ENCODE data around the gene NDUFB11.

The NDUFB11 gene

DNA sequence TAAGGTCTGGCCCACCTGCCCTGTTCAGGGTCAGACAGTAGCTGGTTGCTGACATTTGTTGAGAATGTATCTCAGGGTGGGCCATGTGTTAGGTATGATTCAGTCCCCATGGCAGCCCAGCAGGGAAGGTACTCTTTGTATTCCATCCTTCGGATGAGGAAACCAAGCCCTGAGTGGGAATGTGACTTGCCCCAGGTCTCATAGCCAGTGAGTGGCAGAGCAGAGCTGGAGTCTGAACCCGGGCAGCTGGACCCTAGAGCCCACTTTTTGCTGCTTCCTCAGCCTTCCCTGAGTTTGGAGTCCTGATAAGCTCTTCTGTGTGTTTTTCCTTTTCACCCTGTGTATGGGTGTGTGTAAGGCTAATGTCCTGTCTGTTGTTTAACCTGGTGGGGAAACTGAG is 27.5 kb upstream of the NDUFB11 start:
- CTCF ChIA-PET, result no interaction called here

DNA sequence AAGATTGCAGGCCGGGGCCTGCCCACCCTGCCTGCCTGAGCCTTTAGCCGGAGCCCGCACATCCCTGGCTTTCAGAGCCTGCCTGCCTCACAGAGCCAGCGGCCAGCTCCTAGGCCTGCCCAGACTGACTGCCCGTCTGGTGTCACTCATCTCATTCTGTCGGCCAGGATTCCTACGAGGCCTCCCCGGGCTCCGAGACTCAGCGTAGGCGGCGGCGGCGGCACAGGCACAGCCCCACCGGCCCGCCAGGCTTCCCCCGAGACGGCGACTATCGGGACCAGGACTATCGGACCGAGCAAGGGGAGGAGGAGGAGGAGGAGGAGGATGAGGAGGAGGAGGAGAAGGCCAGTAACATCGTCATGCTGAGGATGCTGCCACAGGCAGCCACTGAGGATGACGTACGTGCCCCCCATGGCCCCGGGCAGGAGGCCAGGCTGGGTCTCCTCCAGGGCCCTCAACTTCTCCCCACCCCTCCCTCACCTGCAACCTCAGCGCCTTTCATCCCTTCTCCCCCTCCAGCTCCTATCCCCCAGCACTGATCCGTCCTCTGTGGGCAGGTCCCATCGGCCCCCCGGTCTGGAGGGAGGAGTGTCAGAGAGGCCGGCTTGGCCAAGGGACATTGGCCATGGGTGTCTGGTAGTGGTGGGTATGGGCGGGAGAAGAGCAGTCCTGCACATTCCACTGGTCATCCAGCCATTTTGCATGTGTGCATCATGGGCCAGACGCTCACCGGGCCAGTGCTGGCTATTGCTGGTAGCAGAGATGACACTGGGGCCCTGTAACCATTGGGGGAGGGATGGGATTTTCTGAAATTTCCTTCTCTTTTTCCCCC is 26.6 kb upstream of the NDUFB11 start:
- H3K27ac ChIP-seq, result no peak overlapping the region
- TF ChIP-seq, protein P1, sequence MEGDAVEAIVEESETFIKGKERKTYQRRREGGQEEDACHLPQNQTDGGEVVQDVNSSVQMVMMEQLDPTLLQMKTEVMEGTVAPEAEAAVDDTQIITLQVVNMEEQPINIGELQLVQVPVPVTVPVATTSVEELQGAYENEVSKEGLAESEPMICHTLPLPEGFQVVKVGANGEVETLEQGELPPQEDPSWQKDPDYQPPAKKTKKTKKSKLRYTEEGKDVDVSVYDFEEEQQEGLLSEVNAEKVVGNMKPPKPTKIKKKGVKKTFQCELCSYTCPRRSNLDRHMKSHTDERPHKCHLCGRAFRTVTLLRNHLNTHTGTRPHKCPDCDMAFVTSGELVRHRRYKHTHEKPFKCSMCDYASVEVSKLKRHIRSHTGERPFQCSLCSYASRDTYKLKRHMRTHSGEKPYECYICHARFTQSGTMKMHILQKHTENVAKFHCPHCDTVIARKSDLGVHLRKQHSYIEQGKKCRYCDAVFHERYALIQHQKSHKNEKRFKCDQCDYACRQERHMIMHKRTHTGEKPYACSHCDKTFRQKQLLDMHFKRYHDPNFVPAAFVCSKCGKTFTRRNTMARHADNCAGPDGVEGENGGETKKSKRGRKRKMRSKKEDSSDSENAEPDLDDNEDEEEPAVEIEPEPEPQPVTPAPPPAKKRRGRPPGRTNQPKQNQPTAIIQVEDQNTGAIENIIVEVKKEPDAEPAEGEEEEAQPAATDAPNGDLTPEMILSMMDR (conservative IDR thresholded peaks at IDR 0.05; ENCODE audit: low read depth), result no peak
- ChIA-PET CTCF (no interaction called here), POLR2A (ENCODE audit: low non-redundant PET) (no interaction called here)
- no peak for DNase-seq (ENCODE audit: low spot score)

More for the DNA sequence above, 27.5 kb upstream of the NDUFB11 start:
- H3K27ac ChIP-seq, result no peak overlapping the region
- TF ChIP-seq, protein P1 (conservative IDR thresholded peaks at IDR 0.05; ENCODE audit: low read depth), result no peak
- POLR2A ChIA-PET (ENCODE audit: low non-redundant PET), result no interaction called here
- no peak for DNase-seq (ENCODE audit: low spot score)

DNA sequence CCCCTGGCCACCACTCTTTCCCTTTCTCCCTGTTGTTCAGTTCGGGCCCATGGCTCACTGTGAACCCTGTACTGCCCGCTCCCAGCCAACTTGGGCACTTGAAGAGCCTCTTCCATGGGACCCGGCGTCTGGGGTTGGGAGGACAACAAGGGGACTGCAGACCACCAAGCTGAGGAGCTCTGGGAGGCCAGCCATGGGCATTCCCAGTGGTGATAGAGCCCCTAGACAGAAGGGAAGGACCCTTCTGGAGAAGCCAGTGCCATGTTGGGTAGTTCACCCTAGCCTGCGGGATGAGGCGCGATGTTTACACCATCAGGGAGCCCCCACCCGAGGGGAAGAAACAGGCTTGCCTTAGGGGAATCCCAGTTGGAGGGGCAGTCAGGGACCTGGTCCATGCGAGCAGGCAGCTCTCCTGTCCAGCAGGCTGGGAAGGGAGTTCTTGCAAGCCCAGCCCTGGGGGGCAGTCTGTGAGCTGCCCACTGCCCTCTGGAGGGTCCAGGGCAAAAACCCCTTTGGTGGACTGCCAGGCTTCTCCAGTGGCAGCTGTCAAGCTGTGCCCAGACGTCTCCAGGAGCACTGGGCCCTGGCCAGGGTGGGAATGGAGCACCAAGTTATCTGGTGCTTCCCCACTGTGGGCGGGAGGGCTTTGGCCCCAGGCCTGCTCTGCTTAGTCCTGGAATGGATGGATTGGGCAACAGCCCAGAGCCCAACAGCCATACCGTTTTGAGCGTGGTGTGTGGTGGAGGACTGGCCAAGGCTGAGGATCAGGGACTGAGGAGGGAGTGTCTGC is 25.4 kb upstream of the NDUFB11 start:
- no peak for DNase-seq (ENCODE audit: low spot score)
- TF ChIP-seq, protein P1 (conservative IDR thresholded peaks at IDR 0.05; ENCODE audit: low read depth), result no peak
- H3K27ac ChIP-seq, result no peak overlapping the region
- POLR2A ChIA-PET (ENCODE audit: low non-redundant PET), result no interaction called here
- CTCF ChIA-PET, result no interaction called here

DNA sequence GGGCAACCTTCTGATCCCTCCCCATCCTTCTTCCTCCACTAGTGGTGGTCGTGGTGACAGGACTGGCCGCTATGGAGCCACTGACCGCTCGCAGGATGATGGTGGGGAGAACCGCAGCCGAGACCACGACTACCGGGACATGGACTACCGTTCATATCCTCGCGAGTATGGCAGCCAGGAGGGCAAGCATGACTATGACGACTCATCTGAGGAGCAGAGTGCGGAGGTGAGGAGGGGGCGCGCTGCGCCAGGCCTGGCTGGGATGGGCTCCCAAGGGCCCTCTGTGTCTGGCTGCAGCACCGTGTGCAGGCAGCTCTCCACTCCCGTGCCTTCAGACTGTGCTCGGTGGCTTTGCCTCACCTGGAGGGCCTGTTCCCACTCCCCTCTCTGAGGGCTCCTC is 24.8 kb upstream of the NDUFB11 start:
- CTCF ChIA-PET, result no interaction called here
- DNase-seq (ENCODE audit: low spot score), result no peak
- TF ChIP-seq, protein P1 (conservative IDR thresholded peaks at IDR 0.05; ENCODE audit: low read depth), result no peak
- POLR2A ChIA-PET (ENCODE audit: low non-redundant PET), result no interaction called here
- H3K27ac ChIP-seq, result no peak overlapping the region

DNA sequence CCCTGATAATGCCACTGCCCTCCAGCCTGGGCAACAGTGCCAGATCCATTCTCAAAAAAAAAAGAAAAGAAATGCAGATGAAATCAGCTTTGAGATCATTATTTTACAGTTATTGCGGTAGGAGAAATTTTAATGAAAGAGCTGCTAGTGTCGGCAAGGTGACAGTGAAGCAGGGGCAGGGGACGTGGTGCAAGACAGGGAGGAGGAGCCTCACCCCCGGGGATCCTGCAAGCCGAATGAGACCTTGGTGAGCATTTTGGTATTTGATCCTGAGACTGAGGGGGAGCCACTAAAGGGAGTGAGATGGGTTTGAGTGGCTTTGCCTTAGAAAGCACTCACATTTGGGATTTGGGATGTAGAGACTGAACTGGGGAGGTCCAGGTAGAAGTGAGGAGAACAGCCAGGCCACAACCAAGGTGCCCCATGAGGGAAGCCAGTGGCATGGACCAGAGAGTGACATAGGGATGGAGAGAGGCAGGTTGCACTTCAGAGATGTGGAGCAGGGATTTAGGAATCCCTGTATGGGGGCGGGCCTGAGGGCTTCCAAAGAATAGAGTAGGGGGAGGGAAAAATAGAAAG is 24.1 kb upstream of the NDUFB11 start:
- TF ChIP-seq, protein P1 (conservative IDR thresholded peaks at IDR 0.05; ENCODE audit: low read depth), result no peak
- no peak overlapping the region for H3K27ac ChIP-seq
- DNase-seq (ENCODE audit: low spot score), result no peak
- POLR2A ChIA-PET (ENCODE audit: low non-redundant PET), result no interaction called here
- CTCF ChIA-PET, result no interaction called here

DNA sequence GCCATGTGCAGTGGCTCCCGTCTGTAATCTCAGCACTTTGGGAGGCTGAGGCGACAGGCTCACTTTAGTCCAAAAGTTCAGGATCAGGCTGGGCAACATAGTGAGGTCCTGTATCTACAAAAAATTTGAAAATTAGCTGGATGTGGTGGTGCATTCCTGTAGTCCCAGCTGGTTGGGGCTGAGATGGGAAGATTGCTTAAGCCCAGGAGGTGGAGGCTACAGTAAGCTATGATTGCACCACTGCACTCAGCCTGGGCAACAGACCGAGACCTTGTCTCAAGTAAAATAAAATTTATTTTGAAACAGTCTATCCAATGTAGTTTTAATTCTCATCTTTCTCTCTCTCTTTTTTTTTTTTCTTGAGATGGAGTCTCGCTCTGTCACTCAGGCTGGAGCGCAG is 21.6 kb upstream of the NDUFB11 start:
- no peak overlapping the region for H3K27ac ChIP-seq
- POLR2A ChIA-PET (ENCODE audit: low non-redundant PET), result no interaction called here
- CTCF ChIA-PET, result no interaction called here
- TF ChIP-seq, protein P1 (conservative IDR thresholded peaks at IDR 0.05; ENCODE audit: low read depth), result no peak
- DNase-seq (ENCODE audit: low spot score), result no peak
